H1 (cell line): ENCODE data around the gene SOS1. TPM values are rescaled to one million over a fixed set of nuclear protein-coding genes. Genes with fewer than 3 reads are reported as not detected.

Source experiments
- TBP ChIP-seq: IDR thresholded peaks from 2 replicates; pipeline ENCODE4 v1.6.1; 2011; ENCODE audit warnings: low read depth, low read length, improper control_type of control experiment
- polyA plus RNA-seq, 7 experiments: library from polyadenylated mRNA; depleted of rRNA in 3 of 7; stranded (reverse) in 5 of 7; unstranded in 2 of 7; fragments of >200 nt in 5 of 7; fragments of 200-250 nt in 2 of 7; gene quantifications; 1 replicate in 5 of 7; 2 replicates in 1 of 7; 4 replicates in 1 of 7; pipeline versions ENCODE4 v1.2.1 to v1.2.3, GENCODE V29; 2011 to 2013; ENCODE audit warnings: missing spikeins in 2 of 7, mixed read lengths in 2 of 7
- total RNA-seq: library from RNA; stranded (reverse); fragmentation: NEBNext Ultra II Directional; extraction: Animal tissue kit (Norgen Biotek cat#: 25700); gene quantifications from 2 replicates; pipeline ENCODE4 v1.2.1, GENCODE V29; 2021

The SOS1 gene
- total and polyA plus RNA-seq, 2 of the 8 experiments (the other 6 are each of a cell fraction or from before 2014, with no cell fraction given): 25.7 to 27.0 TPM

DNA sequence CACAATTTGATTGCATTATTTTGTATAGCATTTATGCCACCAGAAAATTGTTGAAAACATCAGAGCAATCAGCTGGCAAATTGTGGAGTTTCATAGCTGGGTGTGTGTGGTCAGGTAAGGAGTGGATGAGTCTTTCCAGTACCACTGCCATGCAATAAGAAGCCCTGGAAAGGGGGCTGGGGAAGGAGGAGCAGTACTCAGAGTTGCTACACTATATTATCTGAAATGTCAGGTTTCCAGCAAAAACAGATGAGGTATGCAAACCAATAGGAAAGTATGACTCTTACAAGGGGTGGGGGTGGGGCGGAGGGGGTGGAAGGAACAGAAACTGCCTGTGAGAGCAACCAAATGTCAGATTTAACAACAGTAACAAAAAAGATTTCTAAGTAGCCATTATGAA, 112.2 kb downstream of the SOS1 start (continued):
- TF ChIP-seq TBP: no peak
- TF ChIP-seq, all 59 proteins: peak for 0
